ENCODE results near the gene CHTOP. TPM values are rescaled to one million over a fixed set of nuclear protein-coding genes. Genes with fewer than 3 reads are reported as not detected.

Gene CHTOP
- total RNA-seq, 2 experiments from 2014 or later = 97.1 to 102 TPM

DNA sequence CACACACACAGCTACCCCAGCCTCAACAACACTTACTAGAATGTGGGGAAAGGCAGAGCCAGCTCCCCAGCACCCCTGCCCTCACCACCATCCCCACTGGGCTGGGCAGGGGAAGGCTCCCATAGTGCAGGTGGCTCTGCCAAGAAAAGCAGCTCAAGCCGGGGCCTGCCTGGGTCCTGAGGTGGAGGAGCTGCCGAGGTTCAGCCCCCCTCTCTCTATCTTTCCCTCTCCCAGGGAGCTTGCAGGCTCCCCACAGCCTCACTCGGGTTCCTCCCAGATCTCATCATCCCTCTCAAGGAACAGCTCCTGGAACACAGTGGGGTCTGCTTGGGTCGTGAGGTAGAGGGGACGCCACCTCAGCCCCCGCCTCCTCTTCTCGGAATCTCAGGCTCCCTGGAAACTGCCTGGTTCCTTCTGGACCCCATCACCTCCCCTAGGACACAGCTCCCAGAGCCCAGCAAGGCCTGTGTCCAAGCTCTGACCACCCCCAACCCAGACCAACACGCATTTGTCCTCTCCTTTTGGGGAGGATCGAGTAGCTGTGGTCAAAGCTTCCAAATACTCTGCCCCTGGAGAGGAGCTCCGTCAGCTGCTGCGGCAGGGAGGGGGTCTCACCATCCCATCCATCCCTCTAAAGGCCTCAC is 21.6 kb upstream of the CHTOP start:
- DNase-seq (no peak), ATAC-seq (ENCODE audit: poor library complexity) (no peak)
- CTCF ChIA-PET = interaction anchor here (0.6 kb wide), 1 partner anchor 33 kb away, joined by 3 read pairs; no protein-coding TSS in a partner anchor
- H3K9me3 ChIP-seq (ENCODE audit: control insufficient read depth in 1 of 2, insufficient read depth in 1 of 2, low read length in 2 of 2) = no peaks in the 10 kb centered on the region
- no peaks in the 10 kb centered on the region for H3K27me3 ChIP-seq (ENCODE audit: control insufficient read depth in 1 of 2, insufficient read depth in 2 of 2, low read length in 2 of 2)
- no peak overlapping the region for H3K4me3 Mint-ChIP-seq
- H3K9me3 Mint-ChIP-seq = no peaks in the 10 kb centered on the region
- peaks cover under 1% of the 10 kb centered on the region for H3K4me1 ChIP-seq (ENCODE audit: insufficient read depth, low read length)
- no peaks in the 10 kb centered on the region for H3K36me3 ChIP-seq (ENCODE audit: insufficient read depth, low read length)
- POLR2A ChIA-PET = no interaction called here
- H3K27me3 Mint-ChIP-seq = no peaks in the 10 kb centered on the region
- no peaks in the 10 kb centered on the region for H3K36me3 Mint-ChIP-seq (ENCODE audit: low read depth)
- no peak overlapping the region for H3K4me3 ChIP-seq (ENCODE audit: low read length)
- no peaks in the 10 kb centered on the region for H3K4me1 Mint-ChIP-seq (ENCODE audit: low read depth)
- H3K27ac Mint-ChIP-seq = no peak overlapping the region
- intact Hi-C loops (cut with DNase I, micrococcal nuclease) = no loop called here
- no peak overlapping the region for H3K27ac ChIP-seq (ENCODE audit: low read depth in 1 of 2, low read length in 2 of 2)
- TF ChIP-seq, protein P1, sequence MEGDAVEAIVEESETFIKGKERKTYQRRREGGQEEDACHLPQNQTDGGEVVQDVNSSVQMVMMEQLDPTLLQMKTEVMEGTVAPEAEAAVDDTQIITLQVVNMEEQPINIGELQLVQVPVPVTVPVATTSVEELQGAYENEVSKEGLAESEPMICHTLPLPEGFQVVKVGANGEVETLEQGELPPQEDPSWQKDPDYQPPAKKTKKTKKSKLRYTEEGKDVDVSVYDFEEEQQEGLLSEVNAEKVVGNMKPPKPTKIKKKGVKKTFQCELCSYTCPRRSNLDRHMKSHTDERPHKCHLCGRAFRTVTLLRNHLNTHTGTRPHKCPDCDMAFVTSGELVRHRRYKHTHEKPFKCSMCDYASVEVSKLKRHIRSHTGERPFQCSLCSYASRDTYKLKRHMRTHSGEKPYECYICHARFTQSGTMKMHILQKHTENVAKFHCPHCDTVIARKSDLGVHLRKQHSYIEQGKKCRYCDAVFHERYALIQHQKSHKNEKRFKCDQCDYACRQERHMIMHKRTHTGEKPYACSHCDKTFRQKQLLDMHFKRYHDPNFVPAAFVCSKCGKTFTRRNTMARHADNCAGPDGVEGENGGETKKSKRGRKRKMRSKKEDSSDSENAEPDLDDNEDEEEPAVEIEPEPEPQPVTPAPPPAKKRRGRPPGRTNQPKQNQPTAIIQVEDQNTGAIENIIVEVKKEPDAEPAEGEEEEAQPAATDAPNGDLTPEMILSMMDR (IDR thresholded peaks at IDR 0.05) = no peak

DNA sequence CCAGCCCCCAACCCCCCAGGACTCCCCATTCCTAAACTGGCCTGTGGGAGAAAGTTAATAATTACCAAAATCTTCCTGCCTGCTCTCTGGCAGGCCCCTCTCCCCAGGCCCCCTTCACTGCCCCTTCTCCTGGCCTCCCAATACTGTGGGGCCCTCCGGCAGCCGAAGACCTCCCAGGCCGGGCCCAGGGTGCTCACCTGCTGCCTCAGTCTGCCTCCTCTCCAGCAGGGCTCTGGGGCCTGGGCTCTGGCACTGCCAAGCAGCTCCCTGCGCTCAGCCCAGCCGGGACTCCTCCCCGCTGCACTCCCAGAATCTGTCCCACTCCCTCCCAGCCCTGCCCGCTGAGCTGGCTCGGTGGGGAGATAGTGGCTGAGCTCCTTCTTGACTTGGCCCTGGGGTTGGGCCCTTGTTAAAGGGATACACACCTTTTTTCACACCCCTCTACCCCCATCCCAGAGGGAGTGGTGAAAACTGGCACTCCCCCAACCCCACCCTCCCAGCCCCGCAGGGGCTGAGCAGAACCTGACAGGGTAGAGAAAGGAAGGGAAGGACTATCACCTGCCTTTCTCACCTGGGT is 21.0 kb upstream of the CHTOP start, which contains the start of gene S100A16:
S100A16 (minus strand) TSS at position 383 of the 577 bp plus-strand sequence. CDS start 4,986 bp downstream, outside the sequence.
- ChIA-PET POLR2A (no interaction called here), CTCF (interaction anchor here (0.6 kb wide), 1 partner anchor 32 kb away, joined by 3 read pairs; no protein-coding TSS in a partner anchor)
- ATAC-seq (ENCODE audit: poor library complexity) = no peak
- Mint-ChIP-seq H3K4me3 (no peak within 1 kb of the TSS), H3K9me3 (no peaks in the 10 kb centered on the region), H3K27me3 (no peaks in the 10 kb centered on the region), H3K27ac (no peak within 1 kb of the TSS), H3K4me1 (ENCODE audit: low read depth) (peaks cover 5% of the 10 kb centered on the region), H3K36me3 (ENCODE audit: low read depth) (no peaks in the 10 kb centered on the region)
- Histone ChIP-seq H3K4me1 (ENCODE audit: insufficient read depth, low read length) (peaks cover 6% of the 10 kb centered on the region), H3K36me3 (ENCODE audit: insufficient read depth, low read length) (no peaks in the 10 kb centered on the region), H3K27me3 (ENCODE audit: control insufficient read depth in 1 of 2, insufficient read depth in 2 of 2, low read length in 2 of 2) (no peaks in the 10 kb centered on the region), H3K27ac (ENCODE audit: low read depth in 1 of 2, low read length in 2 of 2) (no peak within 1 kb of the TSS), H3K9me3 (ENCODE audit: control insufficient read depth in 1 of 2, insufficient read depth in 1 of 2, low read length in 2 of 2) (no peaks in the 10 kb centered on the region), H3K4me3 (ENCODE audit: low read length) (no peak within 1 kb of the TSS)
- TF ChIP-seq, protein P1 (IDR thresholded peaks at IDR 0.05) = no peak
- intact Hi-C loops (cut with DNase I, micrococcal nuclease) = no loop called here
- no peak for DNase-seq

DNA sequence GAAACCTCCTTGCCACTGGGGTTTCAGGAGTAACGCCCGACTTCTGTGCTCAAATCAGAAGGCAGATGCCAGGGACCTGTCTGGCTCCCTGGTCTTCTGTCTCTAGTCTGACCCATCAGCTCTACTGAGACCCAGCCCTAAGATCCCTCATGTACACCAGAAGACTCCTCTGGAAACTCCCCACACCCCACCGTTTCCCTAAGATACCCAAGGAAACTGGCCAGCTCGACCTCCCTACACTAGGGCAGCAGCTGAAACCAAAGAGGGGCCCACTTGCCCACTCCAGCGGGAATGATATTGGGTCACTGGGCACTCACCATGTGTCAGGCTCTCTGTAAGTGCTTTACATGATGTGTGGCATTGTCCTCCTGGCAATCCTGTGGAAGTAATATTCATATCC is 20.5 kb upstream of the CHTOP start:
- no peak overlapping the region for H3K4me3 ChIP-seq (ENCODE audit: low read length)
- intact Hi-C loops (cut with DNase I, micrococcal nuclease) = no loop called here
- Mint-ChIP-seq H3K9me3 (no peaks in the 10 kb centered on the region), H3K27ac (no peak overlapping the region), H3K36me3 (ENCODE audit: low read depth) (no peaks in the 10 kb centered on the region), H3K4me3 (no peak overlapping the region), H3K4me1 (ENCODE audit: low read depth) (peaks cover 5% of the 10 kb centered on the region), H3K27me3 (no peaks in the 10 kb centered on the region)
- ChIA-PET POLR2A (no interaction called here), CTCF (no interaction called here)
- no peak overlapping the region for H3K27ac ChIP-seq (ENCODE audit: low read depth in 1 of 2, low read length in 2 of 2)
- peaks cover 7% of the 10 kb centered on the region for H3K4me1 ChIP-seq (ENCODE audit: insufficient read depth, low read length)
- no peak for ATAC-seq (ENCODE audit: poor library complexity)
- H3K36me3 ChIP-seq (ENCODE audit: insufficient read depth, low read length) = no peaks in the 10 kb centered on the region
- TF ChIP-seq, protein P1 (IDR thresholded peaks at IDR 0.05) = no peak
- H3K27me3 ChIP-seq (ENCODE audit: control insufficient read depth in 1 of 2, insufficient read depth in 2 of 2, low read length in 2 of 2) = no peaks in the 10 kb centered on the region
- no peaks in the 10 kb centered on the region for H3K9me3 ChIP-seq (ENCODE audit: control insufficient read depth in 1 of 2, insufficient read depth in 1 of 2, low read length in 2 of 2)
- DNase-seq = no peak

Data from CD4-positive, alpha-beta T cell (primary cell).